Measurements from ENCODE around the gene NEAT1. TPM values are rescaled to one million over a fixed set of nuclear protein-coding genes. Genes with fewer than 3 reads are reported as not detected.
A peak's percentile ranks its signal among the peaks of the same experiment; 100 is the strongest.

Gene NEAT1
- total RNA-seq, 2 donors from 2014 or later: 823 to 2,912 TPM

DNA sequence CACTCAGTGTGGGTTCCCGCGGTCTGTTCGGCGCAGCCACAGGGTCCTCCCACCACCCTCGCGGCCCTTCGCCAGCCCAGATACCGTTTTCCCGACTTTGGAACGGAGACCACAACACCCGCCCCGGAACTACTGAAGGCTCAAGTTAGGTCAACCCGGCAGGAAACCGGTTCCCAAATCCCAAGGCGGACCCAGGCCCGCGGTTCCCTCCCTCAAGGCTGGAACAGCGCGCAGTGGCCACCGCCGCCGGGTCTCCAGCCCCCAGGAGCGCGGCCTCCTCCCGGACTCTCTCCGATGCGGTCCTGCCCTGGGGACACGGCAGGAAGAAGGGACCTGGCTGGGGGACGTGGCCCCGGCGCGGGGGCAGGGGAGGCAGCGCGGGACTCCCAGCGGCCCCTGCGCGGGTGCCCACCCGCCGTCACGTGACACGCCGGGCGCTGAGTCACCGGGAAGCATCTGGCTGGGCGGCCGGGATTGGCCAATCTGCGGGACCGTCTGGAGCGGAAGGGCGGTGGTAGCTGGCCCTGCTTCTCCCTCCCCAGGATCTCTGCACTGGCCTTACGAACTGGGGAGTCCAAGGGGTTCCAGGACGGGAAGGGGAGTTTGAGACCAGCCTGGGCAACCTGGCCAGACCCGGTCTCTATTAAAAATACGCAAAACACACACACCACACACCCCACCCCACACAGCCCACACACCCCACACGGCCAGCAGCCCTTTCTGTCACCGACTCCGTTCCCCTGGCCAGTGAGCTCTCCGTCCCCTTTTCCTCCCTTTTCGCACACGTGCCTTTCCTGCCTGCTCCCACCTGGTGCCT, 54.8 kb downstream of the NEAT1 start:
- peak overlapping the region; percentile 93 for H3K4me3 Mint-ChIP-seq
- peak overlapping the region; percentile 97 for H3K27ac Mint-ChIP-seq
- H3K4me1 Mint-ChIP-seq: peaks cover 5% of the 10 kb centered on the region
- peaks cover 16% of the 10 kb centered on the region for H3K36me3 Mint-ChIP-seq (ENCODE audit: low read depth)
- H3K9me3 Mint-ChIP-seq: no peaks in the 10 kb centered on the region
- peak; percentile 93 for ATAC-seq (replicated peaks)
- H3K27me3 Mint-ChIP-seq: no peaks in the 10 kb centered on the region

DNA sequence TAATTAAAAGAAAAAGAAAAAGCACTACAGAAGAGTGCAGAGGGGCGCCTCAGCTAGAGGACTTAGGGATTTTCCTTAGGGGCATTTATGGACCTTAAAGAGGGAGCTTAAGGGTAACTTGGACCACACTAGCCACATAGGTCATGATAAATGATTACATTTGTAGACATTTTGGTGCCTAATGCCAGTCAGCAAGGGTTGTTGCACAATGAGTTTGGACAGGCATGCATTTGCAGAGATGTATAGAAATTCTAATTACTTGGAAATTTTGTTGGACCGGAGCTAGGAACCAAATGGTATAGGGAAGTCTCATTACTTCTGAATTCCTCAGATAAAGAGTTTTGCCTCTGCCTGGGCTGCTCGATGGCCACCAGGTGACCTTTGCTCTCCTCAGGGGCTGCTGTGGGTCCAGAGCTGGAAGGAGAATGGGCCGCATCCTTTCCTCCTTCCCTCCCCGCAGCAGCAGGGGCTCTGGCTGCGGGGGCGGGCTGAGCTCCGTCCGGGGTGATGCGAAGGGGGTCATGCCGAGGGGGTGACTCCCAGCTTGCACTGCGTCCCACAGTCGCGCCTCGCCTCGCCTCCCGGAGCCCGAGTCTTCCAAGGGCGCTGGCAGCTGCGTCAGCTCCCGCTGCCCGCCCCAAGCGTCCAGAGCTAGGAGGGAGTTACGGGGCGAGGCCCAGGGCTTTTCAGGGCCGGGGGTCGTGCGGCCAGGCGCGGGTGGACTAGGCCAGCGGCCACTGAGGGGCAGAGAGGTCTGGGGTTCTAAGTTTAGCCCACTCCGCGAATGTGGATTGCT, 56.0 kb downstream of the NEAT1 start:
- no peaks in the 10 kb centered on the region for H3K27me3 Mint-ChIP-seq
- peaks cover 5% of the 10 kb centered on the region for H3K4me1 Mint-ChIP-seq
- peak overlapping the region; percentile 93 for H3K4me3 Mint-ChIP-seq
- H3K36me3 Mint-ChIP-seq (ENCODE audit: low read depth): peaks cover 16% of the 10 kb centered on the region
- H3K27ac Mint-ChIP-seq: peak overlapping the region; percentile 97
- no peak for ATAC-seq (replicated peaks)
- H3K9me3 Mint-ChIP-seq: no peaks in the 10 kb centered on the region

DNA sequence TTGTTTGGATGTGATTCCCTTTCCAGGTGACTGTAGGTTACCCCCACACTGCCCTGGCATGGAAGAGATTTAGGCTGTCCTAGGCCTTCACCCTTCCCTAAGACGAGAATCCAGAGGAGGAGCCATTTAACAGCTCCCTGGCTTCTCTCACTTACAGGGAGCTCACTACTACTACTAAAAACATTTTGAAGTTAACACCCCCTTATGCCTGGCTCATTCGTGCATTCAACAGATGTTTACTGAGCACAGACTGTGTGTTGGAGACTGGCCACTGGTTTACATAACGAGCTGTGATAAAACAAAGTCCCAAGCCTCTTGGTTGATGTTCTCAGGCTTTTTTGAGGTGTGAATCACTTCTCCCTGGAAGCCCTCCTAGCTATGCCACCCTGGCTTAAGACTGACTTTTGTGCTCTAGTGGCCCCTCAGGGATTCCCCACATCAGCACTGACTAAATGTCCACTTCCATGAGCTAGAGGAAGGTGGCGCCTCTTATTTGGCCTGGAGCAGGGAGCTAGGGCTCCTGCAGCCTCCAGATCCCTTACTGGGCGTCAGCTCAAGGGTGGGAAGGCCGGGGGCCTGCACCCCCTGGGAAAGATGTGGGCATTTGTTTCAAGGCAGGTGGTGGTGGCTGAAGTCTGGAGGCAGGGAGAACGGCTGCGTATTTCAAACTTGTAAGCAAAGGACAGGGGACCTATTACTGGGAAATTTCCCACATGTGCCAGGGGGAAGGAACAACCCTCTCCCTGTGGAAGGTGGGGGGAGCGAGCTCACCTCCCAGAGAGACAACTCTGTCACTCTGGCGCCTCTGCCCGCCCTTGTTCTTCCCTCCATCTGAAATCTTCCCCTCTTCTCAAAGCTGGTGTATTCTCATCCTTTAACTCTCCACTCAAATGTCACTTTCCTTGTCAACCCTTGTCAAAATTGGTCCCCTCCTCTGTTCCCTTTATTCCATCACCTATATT, 56.9 kb downstream of the NEAT1 start:
- H3K4me3 Mint-ChIP-seq: peak overlapping the region; percentile 29
- no peaks in the 10 kb centered on the region for H3K27me3 Mint-ChIP-seq
- peaks cover 5% of the 10 kb centered on the region for H3K4me1 Mint-ChIP-seq
- H3K27ac Mint-ChIP-seq: peak overlapping the region; percentile 9
- H3K36me3 Mint-ChIP-seq (ENCODE audit: low read depth): peaks cover 16% of the 10 kb centered on the region
- ATAC-seq (replicated peaks): no peak
- no peaks in the 10 kb centered on the region for H3K9me3 Mint-ChIP-seq

DNA sequence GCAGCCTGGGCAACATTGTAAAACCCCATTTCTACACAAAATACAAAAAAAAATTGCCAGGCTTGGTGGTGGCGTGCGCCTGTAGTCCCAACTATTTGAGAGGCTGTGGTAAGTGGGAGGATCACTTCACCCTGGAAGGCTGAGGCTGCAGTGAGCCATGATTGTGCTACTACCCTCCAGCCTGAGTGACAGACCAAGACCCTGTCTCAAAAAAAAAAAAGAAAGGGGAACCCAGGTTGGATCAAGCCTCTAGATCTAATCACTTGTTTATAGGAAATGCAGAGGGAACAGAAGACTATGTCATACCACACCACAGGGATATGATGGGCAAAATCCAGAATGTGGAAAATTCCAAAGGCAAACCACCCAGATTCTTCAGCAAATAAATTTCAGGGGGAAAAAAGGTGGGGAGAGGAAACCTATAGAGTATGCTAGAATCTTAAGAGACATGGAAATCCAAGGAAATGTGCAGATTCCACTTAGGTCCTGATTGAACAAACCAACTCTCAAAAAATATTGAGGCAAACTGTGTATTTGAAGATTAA, 59.8 kb downstream of the NEAT1 start:
- Mint-ChIP-seq H3K27ac (no peak overlapping the region), H3K9me3 (no peaks in the 10 kb centered on the region), H3K27me3 (no peaks in the 10 kb centered on the region), H3K36me3 (ENCODE audit: low read depth) (peaks cover 6% of the 10 kb centered on the region), H3K4me3 (no peak overlapping the region), H3K4me1 (peaks cover 5% of the 10 kb centered on the region)
- no peak for ATAC-seq (replicated peaks)

DNA sequence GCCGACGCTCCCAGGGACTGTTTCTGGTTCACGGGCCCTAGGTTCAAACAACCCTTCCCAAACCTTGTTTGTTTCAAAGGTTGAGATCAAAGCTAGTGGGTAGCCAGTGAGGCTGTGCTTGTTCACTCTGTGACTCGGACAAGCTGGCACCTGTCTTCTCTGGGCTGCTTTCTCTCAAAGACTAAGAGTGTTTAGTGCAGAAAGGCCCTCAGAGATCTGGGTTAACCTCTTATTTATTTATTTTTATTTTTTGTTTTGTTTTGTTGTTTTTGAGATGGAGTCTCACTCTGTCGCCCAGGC, 63.3 kb downstream of the NEAT1 start:
- Mint-ChIP-seq H3K4me1 (peaks cover 4% of the 10 kb centered on the region), H3K27ac (no peak overlapping the region), H3K27me3 (no peaks in the 10 kb centered on the region), H3K4me3 (no peak overlapping the region), H3K36me3 (ENCODE audit: low read depth) (no peaks in the 10 kb centered on the region), H3K9me3 (no peaks in the 10 kb centered on the region)
- ATAC-seq (replicated peaks): no peak

DNA sequence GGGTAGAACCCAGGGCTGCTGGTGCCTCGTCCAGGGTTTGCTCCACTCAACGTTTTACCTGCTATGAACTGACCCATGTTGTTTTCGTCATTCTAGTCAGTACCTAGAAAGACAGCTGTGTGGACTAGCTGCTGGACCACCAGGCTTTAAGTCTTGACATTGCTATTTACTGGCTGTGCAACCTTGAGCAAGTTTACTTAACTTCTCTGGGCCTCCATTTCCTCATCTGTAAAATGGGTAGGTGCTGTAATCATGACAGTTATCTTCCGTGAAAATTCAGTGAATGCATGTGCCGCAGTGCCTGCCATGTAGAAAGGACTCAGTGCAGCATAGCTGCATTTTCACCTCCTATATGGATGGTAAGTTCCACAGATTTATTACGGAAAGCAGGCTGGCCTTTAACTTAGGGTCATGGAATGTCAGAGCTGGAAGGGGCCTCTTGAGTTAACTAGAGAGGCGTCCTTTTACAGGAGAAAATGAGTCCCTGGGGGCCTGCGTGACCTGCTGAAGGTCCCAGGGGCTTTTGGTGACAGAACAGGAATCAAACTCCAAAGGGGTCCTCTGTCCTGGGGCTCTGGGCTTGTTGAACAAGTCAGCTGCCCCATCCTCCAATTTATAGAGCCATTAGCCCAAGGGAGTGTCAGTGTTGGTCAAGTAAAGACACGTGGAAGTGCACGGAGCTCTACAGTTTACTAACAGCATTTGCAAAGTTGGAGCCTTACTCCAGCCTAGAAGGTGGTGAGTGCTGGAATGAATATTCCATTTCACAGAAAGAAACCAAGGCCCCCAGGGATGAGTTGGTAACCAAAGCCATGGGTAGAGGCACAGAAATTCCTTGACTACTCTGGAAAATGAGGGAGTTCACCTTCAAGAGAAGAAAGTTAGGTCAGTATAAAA, 64.2 kb downstream of the NEAT1 start:
- Mint-ChIP-seq H3K9me3 (no peaks in the 10 kb centered on the region), H3K4me1 (peaks cover 4% of the 10 kb centered on the region), H3K27ac (peak overlapping the region; percentile 52), H3K4me3 (no peak overlapping the region), H3K27me3 (no peaks in the 10 kb centered on the region), H3K36me3 (ENCODE audit: low read depth) (no peaks in the 10 kb centered on the region)
- no peak for ATAC-seq (replicated peaks)

DNA sequence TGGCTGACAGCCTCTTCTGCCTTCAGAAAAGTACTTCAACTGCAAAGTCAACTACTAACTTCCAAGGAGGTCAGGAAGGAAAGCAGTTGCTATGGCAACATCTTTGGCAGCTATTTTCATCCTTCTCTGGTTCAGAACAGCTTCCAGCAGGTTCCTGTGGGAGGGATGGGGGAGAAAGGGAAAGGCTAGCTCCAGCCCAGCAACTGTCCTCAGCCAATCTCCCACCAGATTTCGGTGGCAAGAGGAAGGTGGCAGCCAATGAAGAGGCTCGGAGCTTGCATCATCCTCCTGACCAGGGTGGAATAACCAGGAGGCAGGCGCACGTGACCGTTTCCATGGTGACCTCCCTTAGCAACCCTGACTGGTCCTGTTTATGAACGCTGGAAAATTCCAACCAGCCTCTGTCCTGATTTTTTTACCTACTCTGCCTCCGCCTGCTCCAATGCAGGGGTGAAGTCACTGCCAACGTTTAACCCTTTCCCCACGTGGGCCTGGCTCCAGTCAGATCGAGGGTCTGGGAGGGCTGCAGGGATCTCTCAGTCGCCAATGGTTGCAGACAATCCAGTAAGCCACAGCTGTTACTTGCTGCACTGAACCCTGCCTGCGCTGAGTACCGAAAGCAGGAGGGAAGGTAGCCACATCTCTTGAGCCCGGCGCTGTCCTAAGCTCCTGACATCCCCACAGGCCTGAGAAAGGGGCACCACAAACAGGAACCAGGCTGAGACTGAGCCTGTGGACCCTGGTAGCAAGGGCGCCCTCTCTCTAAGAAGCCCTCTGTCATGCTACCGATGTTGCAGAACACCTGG, 65.1 kb downstream of the NEAT1 start:
- Mint-ChIP-seq H3K9me3 (no peaks in the 10 kb centered on the region), H3K27me3 (no peaks in the 10 kb centered on the region), H3K4me1 (peaks cover 12% of the 10 kb centered on the region), H3K4me3 (no peak overlapping the region), H3K27ac (peak overlapping the region; percentile 52), H3K36me3 (ENCODE audit: low read depth) (no peaks in the 10 kb centered on the region)
- peak; percentile 45 for ATAC-seq (replicated peaks)

DNA sequence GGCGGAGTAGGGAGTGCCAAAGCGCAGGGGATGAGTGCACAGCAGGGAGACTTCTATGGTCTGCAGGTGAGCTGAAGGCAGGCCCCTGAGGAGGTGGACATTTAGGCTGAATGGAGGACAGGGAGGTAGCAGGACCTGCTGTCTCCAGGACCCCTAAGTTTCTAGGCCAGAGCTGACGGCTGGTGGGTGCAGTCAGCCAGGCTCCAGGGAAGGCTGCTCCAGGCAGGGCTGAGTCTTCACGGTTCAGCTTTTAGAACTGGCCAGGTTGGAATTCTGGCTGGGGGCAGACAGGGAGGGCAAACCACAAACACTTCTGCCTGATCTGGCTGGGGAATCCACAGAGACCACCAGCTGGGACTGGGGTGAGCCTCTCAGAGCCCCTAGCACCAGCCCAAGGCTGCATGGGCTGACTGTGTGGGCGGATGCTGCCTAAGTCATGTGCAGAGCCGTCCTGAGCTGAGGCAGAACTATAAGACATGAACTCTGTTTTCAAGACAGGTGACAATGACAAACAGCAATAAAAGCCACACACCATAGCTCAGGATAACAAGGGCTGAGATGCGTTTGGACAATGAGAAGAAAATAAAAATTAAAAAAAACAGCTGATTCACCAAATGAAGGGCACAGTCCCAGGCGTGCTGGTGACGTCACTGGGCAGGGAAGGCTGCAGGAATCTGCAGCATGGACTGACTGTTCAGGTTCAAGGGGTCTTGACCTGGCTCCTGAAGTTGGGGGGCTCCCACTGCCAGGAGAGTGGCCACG, 65.9 kb downstream of the NEAT1 start:
- no peaks in the 10 kb centered on the region for H3K9me3 Mint-ChIP-seq
- peaks cover 6% of the 10 kb centered on the region for H3K36me3 Mint-ChIP-seq (ENCODE audit: low read depth)
- H3K4me3 Mint-ChIP-seq: no peak overlapping the region

DNA sequence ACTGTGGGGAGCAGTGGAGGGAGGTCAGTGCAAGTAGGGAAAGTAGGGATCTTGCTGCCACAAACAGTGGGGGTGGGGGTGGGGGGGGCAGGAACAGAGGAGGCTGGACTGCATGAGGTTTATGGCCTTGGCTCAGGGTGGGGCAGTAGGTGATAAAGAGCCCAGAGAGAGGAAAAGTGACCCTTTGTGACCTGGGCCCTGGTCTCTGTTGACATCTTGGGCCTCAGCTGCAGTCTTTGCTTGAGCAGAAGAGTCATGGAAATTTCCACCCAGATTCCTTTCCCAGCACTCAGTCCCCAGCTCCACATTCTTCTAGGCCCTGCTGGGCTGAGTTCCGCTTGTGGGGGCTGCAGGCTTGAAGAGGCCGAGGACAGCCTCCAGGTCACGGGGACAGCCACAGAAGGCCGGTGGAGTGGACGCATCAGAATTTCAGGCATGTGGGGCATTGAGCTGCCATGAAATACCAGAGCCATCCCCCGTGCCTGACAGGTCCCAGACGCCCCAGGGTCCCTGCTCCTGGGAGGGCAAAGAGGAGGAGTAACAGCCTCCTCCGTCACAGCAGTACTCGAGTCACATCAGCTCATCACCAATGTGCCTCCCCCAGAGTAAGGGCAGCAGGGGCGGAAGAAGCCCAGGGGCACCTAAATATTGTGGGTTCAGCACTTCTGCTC, 66.6 kb downstream of the NEAT1 start:
- ATAC-seq (replicated peaks): no peak

More for the DNA sequence above, 65.9 kb downstream of the NEAT1 start:
- Mint-ChIP-seq H3K4me1 (peaks cover 17% of the 10 kb centered on the region), H3K27ac (peak overlapping the region; percentile 52), H3K27me3 (no peaks in the 10 kb centered on the region)
- no peak for ATAC-seq (replicated peaks)

DNA sequence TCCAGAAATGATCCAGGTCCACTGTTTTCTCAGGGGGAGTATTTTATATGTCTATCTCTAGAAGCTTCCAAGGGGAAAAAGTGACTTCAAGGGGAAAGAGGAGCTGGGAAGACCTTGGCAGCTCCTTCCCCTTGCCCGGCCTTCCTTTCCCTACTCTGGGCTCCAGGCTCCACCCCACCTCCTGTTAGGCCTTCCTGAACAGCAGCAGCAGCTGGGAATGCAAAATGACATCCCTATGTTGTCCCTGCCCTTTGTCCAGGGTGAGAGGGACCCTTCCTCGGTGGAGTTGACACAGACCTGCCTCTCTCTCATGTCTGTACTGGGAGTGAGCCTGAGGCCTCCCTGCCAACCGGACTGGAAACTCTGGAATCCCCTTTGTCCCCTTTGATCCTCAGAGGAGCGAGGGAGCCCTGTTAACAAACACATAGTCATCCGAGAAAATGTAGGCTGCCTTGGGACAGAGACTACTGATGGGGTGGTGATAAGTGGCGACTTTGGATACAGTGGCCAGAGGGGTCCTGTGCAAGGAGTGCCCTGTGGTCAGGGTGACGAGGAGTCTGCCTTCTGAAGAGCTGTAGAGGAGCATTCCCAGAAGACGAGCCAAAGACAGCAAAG, 67.2 kb downstream of the NEAT1 start:
- Mint-ChIP-seq H3K4me3 (no peak overlapping the region), H3K27ac (peak overlapping the region; percentile 99), H3K27me3 (no peaks in the 10 kb centered on the region), H3K9me3 (no peaks in the 10 kb centered on the region), H3K36me3 (ENCODE audit: low read depth) (peaks cover 6% of the 10 kb centered on the region), H3K4me1 (peaks cover 17% of the 10 kb centered on the region)
- no peak for ATAC-seq (replicated peaks)

More for the DNA sequence above, 66.6 kb downstream of the NEAT1 start:
- H3K36me3 Mint-ChIP-seq (ENCODE audit: low read depth): peaks cover 6% of the 10 kb centered on the region
- peaks cover 17% of the 10 kb centered on the region for H3K4me1 Mint-ChIP-seq
- H3K4me3 Mint-ChIP-seq: no peak overlapping the region
- no peaks in the 10 kb centered on the region for H3K9me3 Mint-ChIP-seq
- no peak overlapping the region for H3K27ac Mint-ChIP-seq
- no peaks in the 10 kb centered on the region for H3K27me3 Mint-ChIP-seq

DNA sequence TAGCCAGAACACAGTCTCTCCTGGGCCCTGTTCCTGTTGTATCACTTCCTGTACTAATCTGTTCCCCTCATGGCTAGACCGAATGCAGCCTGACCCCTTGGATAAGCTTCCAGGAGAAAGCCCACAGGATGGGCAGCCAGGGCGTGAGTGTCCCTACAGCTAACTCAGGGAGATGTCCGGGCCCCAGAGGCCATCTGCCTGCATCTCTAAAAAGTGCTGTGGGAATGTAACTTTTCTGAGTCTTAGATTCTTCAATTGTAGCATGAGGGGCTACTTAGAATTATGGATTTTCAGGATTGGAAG, 68.5 kb downstream of the NEAT1 start:
- peaks cover 7% of the 10 kb centered on the region for H3K36me3 Mint-ChIP-seq (ENCODE audit: low read depth)
- ATAC-seq (replicated peaks): no peak
- peak overlapping the region; percentile 99 for H3K27ac Mint-ChIP-seq
- H3K9me3 Mint-ChIP-seq: no peaks in the 10 kb centered on the region
- H3K27me3 Mint-ChIP-seq: no peaks in the 10 kb centered on the region
- H3K4me1 Mint-ChIP-seq: peaks cover 17% of the 10 kb centered on the region
- peak overlapping the region; percentile 90 for H3K4me3 Mint-ChIP-seq

All from activated T-helper 17 cell treated with anti-CD3 and anti-CD28 coated beads, Interleukin-2, amount 50 U/mL, for 72 hours (primary cell).